ENCODE data around the gene MAGEA12.
"Not testable (repeated sequence)": the region's sequence is repeated elsewhere in the genome, so short reads cannot be mapped to it uniquely, and the experiment has no call there.

- TF ChIP-seq, protein P1, sequence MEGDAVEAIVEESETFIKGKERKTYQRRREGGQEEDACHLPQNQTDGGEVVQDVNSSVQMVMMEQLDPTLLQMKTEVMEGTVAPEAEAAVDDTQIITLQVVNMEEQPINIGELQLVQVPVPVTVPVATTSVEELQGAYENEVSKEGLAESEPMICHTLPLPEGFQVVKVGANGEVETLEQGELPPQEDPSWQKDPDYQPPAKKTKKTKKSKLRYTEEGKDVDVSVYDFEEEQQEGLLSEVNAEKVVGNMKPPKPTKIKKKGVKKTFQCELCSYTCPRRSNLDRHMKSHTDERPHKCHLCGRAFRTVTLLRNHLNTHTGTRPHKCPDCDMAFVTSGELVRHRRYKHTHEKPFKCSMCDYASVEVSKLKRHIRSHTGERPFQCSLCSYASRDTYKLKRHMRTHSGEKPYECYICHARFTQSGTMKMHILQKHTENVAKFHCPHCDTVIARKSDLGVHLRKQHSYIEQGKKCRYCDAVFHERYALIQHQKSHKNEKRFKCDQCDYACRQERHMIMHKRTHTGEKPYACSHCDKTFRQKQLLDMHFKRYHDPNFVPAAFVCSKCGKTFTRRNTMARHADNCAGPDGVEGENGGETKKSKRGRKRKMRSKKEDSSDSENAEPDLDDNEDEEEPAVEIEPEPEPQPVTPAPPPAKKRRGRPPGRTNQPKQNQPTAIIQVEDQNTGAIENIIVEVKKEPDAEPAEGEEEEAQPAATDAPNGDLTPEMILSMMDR (IDR thresholded peaks at IDR 0.05), result not testable (repeated sequence)
- not testable (repeated sequence) for TF ChIP-seq POLR2A, EP300 (IDR thresholded peaks at IDR 0.05)
Observed at GRCh38 chrX:152754871-152755270, 21.3 kb downstream of the MAGEA12 start.
